ENCODE measurements around the gene MMP25.

The MMP25 gene

DNA sequence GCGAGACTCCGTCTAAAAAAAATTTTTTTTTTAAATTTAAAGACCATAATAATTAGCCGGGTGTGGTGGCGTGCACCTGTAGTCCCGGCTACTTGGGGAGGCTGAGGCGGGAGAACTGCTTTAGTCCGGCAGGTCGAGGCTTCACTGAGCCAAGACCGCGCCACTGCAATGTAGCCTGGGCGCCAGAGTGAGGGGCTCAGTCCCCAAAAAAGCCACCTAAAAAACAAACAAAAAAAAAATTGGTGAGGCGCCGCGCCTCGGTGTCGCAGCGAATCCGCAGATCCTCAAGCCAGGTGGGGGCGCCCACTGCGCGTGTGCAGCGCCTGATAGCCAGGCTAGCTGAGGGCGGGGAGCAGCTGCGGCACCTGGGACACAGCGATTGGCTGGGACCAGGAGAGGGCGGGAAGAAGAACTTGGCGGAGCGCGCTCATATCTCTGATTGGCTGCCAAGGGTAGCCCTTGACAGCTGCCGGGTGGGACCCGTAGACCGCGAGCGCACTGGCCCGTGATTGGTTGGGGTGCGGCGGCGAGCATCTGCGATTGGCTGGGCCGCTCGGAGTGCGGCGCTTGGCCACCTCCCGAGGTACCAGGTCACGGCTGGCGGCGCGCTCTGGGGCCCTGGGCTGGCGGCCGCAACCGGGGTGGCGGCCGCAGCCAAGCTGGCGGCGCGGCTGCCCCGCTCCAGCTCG lies 42.6 kb upstream of the MMP25 start:
- Histone ChIP-seq H3K27me3 (ENCODE audit: control insufficient read depth, low read length) (peaks cover 47% of the 10 kb centered on the region), H3K4me3 (ENCODE audit: low read length) (peak overlapping the region; percentile 42), H3K79me2 (ENCODE audit: control insufficient read depth, low read length) (no peaks in the 10 kb centered on the region), H3K36me3 (ENCODE audit: control insufficient read depth, low read length) (no peaks in the 10 kb centered on the region), H3K4me2 (ENCODE audit: low read length) (peak overlapping the region; percentile 31), H3K9me2 (replicated peaks; ENCODE audit: control insufficient read depth, low read length) (no peaks in the 10 kb centered on the region), H3K27ac (ENCODE audit: low read depth, low read length) (no peak overlapping the region), H4K20me1 (ENCODE audit: control insufficient read depth, insufficient read depth, low read depth, low read length) (no peaks in the 10 kb centered on the region), H3F3A (ENCODE audit: control insufficient read depth, insufficient read depth) (no peaks in the 10 kb centered on the region), H3K9me3 (ENCODE audit: control insufficient read depth, insufficient read depth, low read length) (no peaks in the 10 kb centered on the region), H3K4me1 (ENCODE audit: control insufficient read depth, low read length) (peaks cover 21% of the 10 kb centered on the region)
- peak; percentile 72 for TF ChIP-seq CTCF (IDR thresholded peaks at IDR 0.05; ENCODE audit: low read depth, low read length, poor library complexity, severe bottlenecking)
- no peak for TF ChIP-seq EZH2phosphoT487 (IDR thresholded peaks at IDR 0.05; ENCODE audit: borderline replicate concordance, low read length)

DNA sequence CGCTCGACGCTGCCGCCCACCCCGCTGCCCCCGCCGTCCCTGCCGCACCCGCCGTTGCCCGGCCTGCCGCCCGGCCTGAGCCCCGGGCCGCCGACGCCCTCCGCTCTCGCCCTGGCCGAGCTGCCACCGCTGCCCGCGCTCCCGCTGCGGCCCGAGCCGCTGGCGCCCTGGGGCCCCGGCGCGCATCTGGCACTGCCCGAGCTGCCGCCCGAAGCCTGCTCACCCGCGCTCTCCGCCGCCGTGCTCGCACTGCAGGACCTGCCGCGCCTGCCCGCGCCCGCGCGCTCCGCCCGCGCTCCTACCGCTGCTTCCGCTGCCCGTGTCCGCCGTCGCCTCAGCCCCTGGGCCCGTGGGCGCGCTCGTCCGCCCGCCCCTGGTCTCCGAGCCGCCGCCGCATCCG lies 42.0 kb upstream of the MMP25 start:
- no peaks in the 10 kb centered on the region for H3K9me2 ChIP-seq (replicated peaks; ENCODE audit: control insufficient read depth, low read length)
- no peak overlapping the region for H3K27ac ChIP-seq (ENCODE audit: low read depth, low read length)
- no peaks in the 10 kb centered on the region for H4K20me1 ChIP-seq (ENCODE audit: control insufficient read depth, insufficient read depth, low read depth, low read length)
- H3K4me1 ChIP-seq (ENCODE audit: control insufficient read depth, low read length), result peaks cover 21% of the 10 kb centered on the region
- no peaks in the 10 kb centered on the region for H3K9me3 ChIP-seq (ENCODE audit: control insufficient read depth, insufficient read depth, low read length)
- H3K36me3 ChIP-seq (ENCODE audit: control insufficient read depth, low read length), result no peaks in the 10 kb centered on the region
- H3F3A ChIP-seq (ENCODE audit: control insufficient read depth, insufficient read depth), result no peaks in the 10 kb centered on the region
- H3K4me2 ChIP-seq (ENCODE audit: low read length), result no peak overlapping the region
- H3K27me3 ChIP-seq (ENCODE audit: control insufficient read depth, low read length), result peaks cover 45% of the 10 kb centered on the region
- no peaks in the 10 kb centered on the region for H3K79me2 ChIP-seq (ENCODE audit: control insufficient read depth, low read length)
- no peak overlapping the region for H3K4me3 ChIP-seq (ENCODE audit: low read length)
- TF ChIP-seq CTCF (IDR thresholded peaks at IDR 0.05; ENCODE audit: low read depth, low read length, poor library complexity, severe bottlenecking), result no peak
- no peak for TF ChIP-seq EZH2phosphoT487 (IDR thresholded peaks at IDR 0.05; ENCODE audit: borderline replicate concordance, low read length)

GRCh38 chr16:3004781-3005284 lies 41.5 kb upstream of the MMP25 start:
- peak overlapping the region; percentile 42 for H3K4me3 ChIP-seq (ENCODE audit: low read length)
- no peak overlapping the region for H3K27ac ChIP-seq (ENCODE audit: low read depth, low read length)
- no peaks in the 10 kb centered on the region for H3F3A ChIP-seq (ENCODE audit: control insufficient read depth, insufficient read depth)
- TF ChIP-seq CTCF (IDR thresholded peaks at IDR 0.05; ENCODE audit: low read depth, low read length, poor library complexity, severe bottlenecking) (no peak), EZH2phosphoT487 (IDR thresholded peaks at IDR 0.05; ENCODE audit: borderline replicate concordance, low read length) (no peak)
- H3K4me1 ChIP-seq (ENCODE audit: control insufficient read depth, low read length), result peaks cover 21% of the 10 kb centered on the region
- H3K79me2 ChIP-seq (ENCODE audit: control insufficient read depth, low read length), result no peaks in the 10 kb centered on the region
- no peaks in the 10 kb centered on the region for H4K20me1 ChIP-seq (ENCODE audit: control insufficient read depth, insufficient read depth, low read depth, low read length)
- no peaks in the 10 kb centered on the region for H3K36me3 ChIP-seq (ENCODE audit: control insufficient read depth, low read length)
- H3K9me3 ChIP-seq (ENCODE audit: control insufficient read depth, insufficient read depth, low read length), result no peaks in the 10 kb centered on the region
- peak overlapping the region; percentile 62 for H3K4me2 ChIP-seq (ENCODE audit: low read length)
- no peaks in the 10 kb centered on the region for H3K9me2 ChIP-seq (replicated peaks; ENCODE audit: control insufficient read depth, low read length)
- H3K27me3 ChIP-seq (ENCODE audit: control insufficient read depth, low read length), result peaks cover 45% of the 10 kb centered on the region

Measured in DOHH2 (cell line).